ENCODE measurements around the gene CAPG.

DNA sequence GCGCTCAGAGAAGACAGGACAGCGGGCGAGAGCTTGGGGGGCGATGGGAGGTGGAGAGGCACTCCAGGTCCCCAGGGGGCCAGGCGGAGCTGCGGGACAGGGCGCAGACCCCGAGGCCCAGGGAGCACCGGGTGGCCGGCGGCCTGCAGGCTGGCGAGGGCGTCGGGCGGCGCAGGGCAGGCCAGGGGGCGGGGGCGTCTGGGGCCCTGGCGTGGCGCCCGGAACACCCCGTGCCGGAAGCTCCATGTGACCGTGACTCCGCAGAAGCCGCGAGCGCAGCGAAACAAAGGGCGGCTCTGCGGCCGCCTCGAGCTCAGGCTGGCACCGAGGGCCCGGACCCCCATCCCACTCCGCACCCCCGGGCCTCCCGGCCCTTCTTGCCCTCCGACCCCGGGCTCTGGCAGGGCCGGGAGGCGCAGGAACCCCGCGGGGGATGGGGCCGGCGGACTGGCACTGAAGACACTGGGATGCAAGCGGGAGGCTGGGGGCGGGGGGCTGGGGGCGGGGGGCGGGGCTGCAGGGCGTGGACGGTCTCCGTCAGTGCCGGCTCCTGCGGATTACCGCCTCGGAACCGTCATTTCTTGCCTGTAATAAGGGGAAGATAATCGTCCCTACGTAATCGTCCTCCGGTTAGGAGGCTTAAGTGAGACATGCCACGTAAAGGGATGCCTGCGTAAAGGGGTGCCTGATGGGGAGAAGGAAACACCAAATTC is 27.5 kb upstream of the CAPG start:
- peak; percentile 82 for TF ChIP-seq POLR2A (IDR thresholded peaks at IDR 0.05)
- TF ChIP-seq, protein P1, sequence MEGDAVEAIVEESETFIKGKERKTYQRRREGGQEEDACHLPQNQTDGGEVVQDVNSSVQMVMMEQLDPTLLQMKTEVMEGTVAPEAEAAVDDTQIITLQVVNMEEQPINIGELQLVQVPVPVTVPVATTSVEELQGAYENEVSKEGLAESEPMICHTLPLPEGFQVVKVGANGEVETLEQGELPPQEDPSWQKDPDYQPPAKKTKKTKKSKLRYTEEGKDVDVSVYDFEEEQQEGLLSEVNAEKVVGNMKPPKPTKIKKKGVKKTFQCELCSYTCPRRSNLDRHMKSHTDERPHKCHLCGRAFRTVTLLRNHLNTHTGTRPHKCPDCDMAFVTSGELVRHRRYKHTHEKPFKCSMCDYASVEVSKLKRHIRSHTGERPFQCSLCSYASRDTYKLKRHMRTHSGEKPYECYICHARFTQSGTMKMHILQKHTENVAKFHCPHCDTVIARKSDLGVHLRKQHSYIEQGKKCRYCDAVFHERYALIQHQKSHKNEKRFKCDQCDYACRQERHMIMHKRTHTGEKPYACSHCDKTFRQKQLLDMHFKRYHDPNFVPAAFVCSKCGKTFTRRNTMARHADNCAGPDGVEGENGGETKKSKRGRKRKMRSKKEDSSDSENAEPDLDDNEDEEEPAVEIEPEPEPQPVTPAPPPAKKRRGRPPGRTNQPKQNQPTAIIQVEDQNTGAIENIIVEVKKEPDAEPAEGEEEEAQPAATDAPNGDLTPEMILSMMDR (IDR thresholded peaks at IDR 0.05) = no peak

Data from transverse colon (tissue), 3 donors.